HUES6 (cell line): ENCODE data around the gene RSPO3.

Experiments used
- H3K27ac ChIP-seq: 2 replicates; pipeline ENCODE4 v1.7.0; 2013; ENCODE audit warnings: low read depth, mild to moderate bottlenecking, low read length, inconsistent platforms
- H3K27me3 ChIP-seq: 2 replicates; pipeline ENCODE4 v1.6.1; 2013; ENCODE audit warnings: low read length; ENCODE audit not compliant: control insufficient read depth, insufficient read depth
- H3K36me3 ChIP-seq: 2 replicates; pipeline ENCODE4 v1.6.1; 2013; ENCODE audit warnings: low read length; ENCODE audit not compliant: control insufficient read depth, insufficient read depth
- H3K4me1 ChIP-seq: 2 replicates; pipeline ENCODE4 v1.6.1; 2013; ENCODE audit warnings: low read length; ENCODE audit not compliant: control insufficient read depth, insufficient read depth
- H3K4me3 ChIP-seq: 2 replicates; pipeline ENCODE4 v1.5.1; 2013; ENCODE audit warnings: low read depth, low read length
- H3K9ac ChIP-seq: one replicate; pipeline ENCODE4 v1.6.1; 2013; ENCODE audit warnings: mild to moderate bottlenecking, low read length
- H3K9me3 ChIP-seq: 2 replicates; pipeline ENCODE4 v1.6.1; 2013; ENCODE audit warnings: low read depth, low read length; ENCODE audit not compliant: control insufficient read depth, insufficient read depth

The RSPO3 gene

GRCh38 chr6:127111526-127111925 is 6.9 kb upstream of the RSPO3 start:
- Histone ChIP-seq H3K4me3 (no peak overlapping the region), H3K27ac (no peak overlapping the region), H3K36me3 (no peaks in the 10 kb centered on the region), H3K9me3 (no peaks in the 10 kb centered on the region), H3K4me1 (peaks cover 3% of the 10 kb centered on the region; the same call in 1 of the 2 replicates), H3K27me3 (peaks cover 20% of the 10 kb centered on the region), H3K9ac (no peak overlapping the region)

DNA sequence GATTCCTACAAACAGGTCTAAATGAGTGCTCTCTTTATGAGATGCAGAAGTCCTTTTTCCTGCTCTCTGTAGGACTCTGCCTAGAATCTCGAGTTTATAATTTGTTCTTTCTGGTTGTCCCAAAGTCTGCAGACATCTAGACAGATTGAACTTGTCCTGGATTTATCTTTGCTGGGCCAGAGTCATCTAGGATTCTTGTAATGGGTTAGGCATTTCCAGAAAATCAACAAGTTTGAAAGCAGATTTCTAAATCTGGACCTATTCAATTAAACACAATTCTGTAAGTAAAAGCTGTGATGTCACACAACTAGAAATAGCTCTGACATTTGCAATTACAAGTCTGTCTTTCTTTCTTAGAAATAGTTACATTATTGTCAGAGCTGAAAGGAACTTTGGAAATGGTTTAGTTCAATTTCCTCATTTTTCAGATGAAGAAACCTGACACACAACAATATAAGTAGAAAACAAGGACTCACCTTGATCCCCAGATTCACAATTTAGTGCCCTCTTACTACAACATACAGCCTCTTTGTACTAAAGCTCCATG is 4.2 kb upstream of the RSPO3 start:
- no peak overlapping the region for H3K9ac ChIP-seq
- no peaks in the 10 kb centered on the region for H3K36me3 ChIP-seq
- no peak overlapping the region for H3K27ac ChIP-seq
- no peak overlapping the region for H3K4me3 ChIP-seq
- H3K9me3 ChIP-seq, result no peaks in the 10 kb centered on the region
- peaks cover 47% of the 10 kb centered on the region for H3K27me3 ChIP-seq
- peaks cover 3% of the 10 kb centered on the region; the same call in 1 of the 2 replicates for H3K4me1 ChIP-seq

DNA sequence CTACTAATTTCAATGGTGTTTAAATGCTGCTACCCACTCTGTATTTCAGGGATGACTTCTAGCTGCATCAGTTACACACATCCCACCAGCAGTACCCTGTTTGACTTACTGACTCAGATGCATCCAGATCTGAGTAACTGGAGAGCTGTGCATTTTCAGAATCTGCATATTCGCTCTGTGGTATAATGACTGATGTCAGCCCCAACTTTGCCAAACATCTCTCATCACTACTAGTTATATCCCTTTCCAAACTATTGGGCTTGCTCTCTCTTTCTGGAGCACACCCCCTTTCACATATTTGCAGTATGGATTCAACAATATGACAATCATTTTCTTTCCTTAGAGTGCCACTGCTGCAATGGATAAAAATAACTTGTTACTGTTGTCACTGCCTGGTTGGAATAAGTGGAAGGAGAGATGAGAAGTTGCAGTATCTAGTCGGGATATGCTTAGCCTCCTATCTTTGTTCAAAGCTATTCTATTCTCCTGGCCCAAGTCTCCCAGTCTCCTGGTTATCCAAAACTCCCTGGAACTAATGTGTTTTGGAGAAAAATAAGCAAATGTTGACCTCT is 3.3 kb upstream of the RSPO3 start:
- Histone ChIP-seq H3K27ac (no peak overlapping the region), H3K9me3 (no peaks in the 10 kb centered on the region), H3K4me3 (no peak overlapping the region), H3K4me1 (peaks cover 7% of the 10 kb centered on the region), H3K36me3 (no peaks in the 10 kb centered on the region), H3K27me3 (peaks cover 55% of the 10 kb centered on the region), H3K9ac (no peak overlapping the region)

DNA sequence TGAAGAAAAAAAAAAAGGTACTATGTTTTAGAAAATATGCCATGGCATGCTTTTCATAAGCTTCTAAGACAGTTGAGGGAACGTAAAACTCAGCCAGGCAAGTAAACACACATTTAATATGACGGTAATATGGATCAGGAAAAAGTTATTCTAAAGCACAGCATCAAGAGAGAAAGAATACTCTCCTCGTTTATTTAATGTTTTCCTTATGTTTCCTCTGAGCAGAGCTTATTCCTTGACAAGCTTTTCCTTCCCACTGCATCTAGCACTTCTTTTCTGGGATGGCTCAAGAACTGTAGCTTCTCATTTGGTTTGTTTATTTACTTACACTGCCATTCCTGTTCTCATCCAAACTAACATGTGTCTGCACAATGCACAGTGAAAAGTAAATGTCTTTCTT is 2.7 kb upstream of the RSPO3 start:
- H3K4me3 ChIP-seq, result no peak overlapping the region
- H3K4me1 ChIP-seq, result peaks cover 13% of the 10 kb centered on the region
- no peaks in the 10 kb centered on the region for H3K36me3 ChIP-seq
- no peak overlapping the region for H3K27ac ChIP-seq
- H3K27me3 ChIP-seq, result peaks cover 61% of the 10 kb centered on the region
- H3K9ac ChIP-seq, result no peak overlapping the region
- no peaks in the 10 kb centered on the region for H3K9me3 ChIP-seq

DNA sequence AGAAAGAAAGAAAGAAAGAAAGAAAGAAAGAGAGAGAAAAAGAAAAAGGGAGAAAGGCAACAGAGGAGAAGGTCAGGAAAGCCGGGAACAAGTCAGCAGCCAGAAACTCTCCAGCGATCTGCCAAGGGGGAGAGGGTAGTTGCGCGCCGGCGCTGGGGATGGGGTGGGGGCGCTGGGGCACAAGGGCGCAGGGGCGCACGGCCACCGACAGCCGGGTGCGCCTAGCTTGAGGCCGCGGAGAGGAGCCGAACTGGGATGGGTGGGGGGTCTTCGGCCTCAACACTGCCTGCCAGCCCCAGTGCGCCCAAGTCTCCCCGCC is 533 bp upstream of the RSPO3 start:
- no peaks in the 10 kb centered on the region for H3K9me3 ChIP-seq
- no peak overlapping the region for H3K27ac ChIP-seq
- peak overlapping the region; percentile 72 for H3K9ac ChIP-seq
- peak overlapping the region; percentile 74 for H3K4me3 ChIP-seq
- peaks cover 68% of the 10 kb centered on the region for H3K27me3 ChIP-seq
- H3K4me1 ChIP-seq, result peaks cover 17% of the 10 kb centered on the region
- no peaks in the 10 kb centered on the region for H3K36me3 ChIP-seq

GRCh38 chr6:127119102-127120022 is 891 bp downstream of the RSPO3 start:
- no peak overlapping the region for H3K27ac ChIP-seq
- H3K4me3 ChIP-seq, result peak overlapping the region; percentile 68
- no peaks in the 10 kb centered on the region for H3K9me3 ChIP-seq
- H3K9ac ChIP-seq, result peak overlapping the region; percentile 76
- H3K27me3 ChIP-seq, result peaks cover 68% of the 10 kb centered on the region
- no peaks in the 10 kb centered on the region for H3K36me3 ChIP-seq
- H3K4me1 ChIP-seq, result peaks cover 17% of the 10 kb centered on the region

GRCh38 chr6:127120023-127120786 is 1.7 kb downstream of the RSPO3 start:
- Histone ChIP-seq H3K4me3 (peak overlapping the region; percentile 68), H3K27me3 (peaks cover 61% of the 10 kb centered on the region), H3K36me3 (no peaks in the 10 kb centered on the region), H3K9ac (peak overlapping the region; percentile 76), H3K4me1 (peaks cover 17% of the 10 kb centered on the region), H3K27ac (no peak overlapping the region), H3K9me3 (no peaks in the 10 kb centered on the region)

DNA sequence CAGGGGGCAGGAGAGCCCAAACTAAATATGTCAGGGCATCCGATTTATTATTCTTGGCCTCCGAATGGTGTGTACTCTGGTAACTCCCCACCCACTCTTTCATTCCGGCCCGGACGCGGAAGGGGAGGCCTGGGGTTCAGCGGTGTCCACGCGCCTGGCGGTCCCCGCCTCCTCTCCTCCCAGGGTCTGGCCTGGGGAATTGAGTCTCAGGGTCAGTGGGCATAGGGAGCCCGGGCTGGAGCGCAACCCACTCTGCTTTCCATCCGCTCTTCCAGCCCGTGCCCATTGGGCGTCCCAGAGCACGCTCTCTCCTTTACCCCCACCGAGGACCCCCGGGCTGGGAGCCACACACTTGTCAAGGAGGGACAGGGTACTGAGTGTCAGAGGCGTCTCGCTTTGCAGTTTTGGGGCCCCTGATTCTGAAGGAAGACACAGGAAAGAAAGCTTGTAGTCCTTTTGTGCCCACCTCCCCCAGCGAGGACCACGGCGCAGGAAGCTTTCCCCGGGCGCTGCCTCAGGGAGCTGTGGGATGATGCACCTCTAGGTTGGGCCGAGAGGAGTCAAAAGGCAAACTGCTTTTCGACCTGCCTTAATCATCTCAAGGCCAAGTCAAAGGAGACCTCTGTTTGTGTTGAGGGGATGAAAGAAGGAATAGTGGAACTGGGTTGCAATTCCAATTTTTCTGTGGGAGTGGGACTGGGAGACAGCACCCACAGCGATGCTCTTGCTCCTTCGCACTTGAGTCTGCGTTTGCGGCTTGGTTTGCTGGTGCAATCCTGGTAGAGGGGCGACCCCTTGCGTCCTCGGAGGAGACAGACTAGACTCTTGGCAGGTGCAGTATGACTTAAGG is 2.5 kb downstream of the RSPO3 start:
- Histone ChIP-seq H3K4me3 (peak overlapping the region; percentile 68), H3K36me3 (no peaks in the 10 kb centered on the region), H3K4me1 (peaks cover 14% of the 10 kb centered on the region), H3K9me3 (no peaks in the 10 kb centered on the region), H3K27me3 (peaks cover 53% of the 10 kb centered on the region), H3K9ac (peak overlapping the region; percentile 76), H3K27ac (no peak overlapping the region)

- Histone ChIP-seq H3K9me3 (no peaks in the 10 kb centered on the region), H3K36me3 (no peaks in the 10 kb centered on the region), H3K27ac (no peak overlapping the region), H3K9ac (no peak overlapping the region), H3K4me3 (no peak overlapping the region), H3K4me1 (peaks cover 13% of the 10 kb centered on the region), H3K27me3 (peaks cover 47% of the 10 kb centered on the region)
Observed at GRCh38 chr6:127121637-127121960, 3.1 kb downstream of the RSPO3 start.

GRCh38 chr6:127124172-127124571 is 5.7 kb downstream of the RSPO3 start:
- Histone ChIP-seq H3K27ac (no peak overlapping the region), H3K36me3 (no peaks in the 10 kb centered on the region), H3K9me3 (no peaks in the 10 kb centered on the region), H3K27me3 (peaks cover 23% of the 10 kb centered on the region), H3K4me3 (no peak overlapping the region), H3K9ac (no peak overlapping the region), H3K4me1 (peaks cover 13% of the 10 kb centered on the region)
